Inflammatory macrophage treated with lipopolysaccharide for 4 hours (primary cell): Measurements from ENCODE around the gene GSG1L2.
"Not testable (repeated sequence)": the region's sequence is repeated elsewhere in the genome, so short reads cannot be mapped to it uniquely, and the experiment has no call there.

Experiments used
- DNase-seq: peaks from one replicate; pipeline ENCODE4 v3.0.0-alpha.2; 2020

The GSG1L2 gene

GRCh38 chr17:9788601-9789000 lies 33.3 kb downstream of the GSG1L2 start:
- no peak for DNase-seq

GRCh38 chr17:9784544-9784943 lies 37.3 kb downstream of the GSG1L2 start:
- no peak for DNase-seq

GRCh38 chr17:9783465-9783864 lies 38.4 kb downstream of the GSG1L2 start:
- DNase-seq = not testable (repeated sequence)

- no peak for DNase-seq
Observed at GRCh38 chr17:9783050-9783449, 38.8 kb downstream of the GSG1L2 start.

- DNase-seq = no peak
Observed at GRCh38 chr17:9780552-9780951, 41.3 kb downstream of the GSG1L2 start.

DNA sequence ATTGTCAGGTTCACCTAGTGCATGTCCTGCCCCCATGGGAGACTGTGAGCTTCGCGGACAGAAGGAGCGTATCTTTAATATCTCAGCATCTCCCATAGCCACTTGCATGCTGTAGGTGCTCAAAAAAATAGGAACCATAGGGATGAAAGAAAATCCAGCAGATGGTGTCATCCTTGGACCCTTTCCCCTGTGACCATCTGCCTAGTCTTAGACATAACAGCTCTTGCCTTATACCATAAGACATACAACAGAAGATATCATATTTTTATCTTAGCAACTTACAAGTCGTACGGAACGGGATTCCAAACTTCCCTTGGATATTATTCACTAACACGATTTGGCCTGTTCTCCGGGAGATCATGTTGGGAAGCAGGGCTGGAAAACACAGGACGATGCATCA lies 45.0 kb downstream of the GSG1L2 start:
- DNase-seq = no peak

DNA sequence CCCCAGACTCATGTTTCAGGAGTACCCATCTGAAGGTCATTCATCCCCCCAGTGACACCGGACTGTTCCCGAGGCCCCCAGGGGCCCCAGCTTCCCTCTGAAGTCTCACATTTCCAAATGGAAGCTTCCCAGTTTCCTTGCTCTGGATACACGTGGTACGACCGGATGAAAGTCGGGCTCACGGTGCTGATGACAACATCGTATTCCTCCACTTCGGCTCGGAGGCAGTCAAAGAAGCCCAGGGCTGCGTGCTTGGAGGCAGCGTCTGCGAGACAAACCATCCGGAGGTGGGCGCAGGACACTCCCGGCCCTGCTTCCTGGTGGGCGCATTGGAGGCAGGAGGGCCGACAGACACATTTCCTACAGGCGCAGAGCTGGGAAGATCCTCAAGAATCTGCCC lies 49.2 kb downstream of the GSG1L2 start:
- DNase-seq = no peak

DNA sequence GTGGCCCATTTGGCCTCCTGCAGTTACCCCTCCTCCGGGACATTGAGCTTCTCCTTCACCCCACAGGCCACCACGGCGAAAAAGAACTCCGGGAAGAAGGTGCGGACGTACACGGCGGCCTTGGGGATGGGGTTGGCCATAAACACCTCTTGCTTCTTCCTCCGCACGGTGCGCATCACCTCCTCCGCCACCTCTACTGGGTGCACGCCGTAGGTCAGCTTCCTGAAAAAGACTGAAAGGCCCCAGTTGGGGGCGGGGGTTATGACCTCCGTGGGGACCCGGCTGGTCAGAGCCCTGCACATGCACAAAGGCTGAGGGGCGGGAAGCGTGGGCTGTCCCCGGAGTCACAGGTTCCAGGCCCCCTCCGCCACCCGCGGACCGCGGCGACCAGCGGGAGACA lies 50.4 kb downstream of the GSG1L2 start:
- no peak for DNase-seq

GRCh38 chr17:9769036-9769695 lies 52.7 kb downstream of the GSG1L2 start:
- DNase-seq = no peak

DNA sequence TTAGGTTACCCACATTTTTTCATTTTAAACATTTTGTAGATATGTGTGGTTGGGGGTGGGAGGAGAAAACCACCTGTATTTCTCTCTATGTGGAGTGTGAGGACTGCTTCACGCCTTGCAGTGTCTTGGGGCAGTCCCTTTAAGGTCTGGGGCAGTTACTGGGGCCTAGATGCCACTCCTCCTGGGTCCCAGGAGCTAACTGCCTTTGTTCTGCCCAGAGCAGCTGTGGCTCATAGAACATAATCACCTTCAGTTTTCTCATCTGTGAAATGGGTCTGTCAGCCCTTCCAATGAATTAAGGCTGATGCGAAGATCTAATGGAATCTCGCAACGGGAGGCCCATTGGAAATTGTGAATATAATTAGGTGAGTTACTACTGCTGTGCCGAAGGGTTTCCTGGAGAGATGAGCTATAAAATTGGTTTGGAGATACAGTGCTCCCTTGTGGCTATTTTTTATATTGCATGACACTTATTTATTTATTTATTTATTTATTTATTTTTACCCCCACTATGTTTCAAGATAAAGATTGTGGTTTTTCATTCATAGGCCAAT lies 53.4 kb downstream of the GSG1L2 start:
- DNase-seq = peak; percentile 11

DNA sequence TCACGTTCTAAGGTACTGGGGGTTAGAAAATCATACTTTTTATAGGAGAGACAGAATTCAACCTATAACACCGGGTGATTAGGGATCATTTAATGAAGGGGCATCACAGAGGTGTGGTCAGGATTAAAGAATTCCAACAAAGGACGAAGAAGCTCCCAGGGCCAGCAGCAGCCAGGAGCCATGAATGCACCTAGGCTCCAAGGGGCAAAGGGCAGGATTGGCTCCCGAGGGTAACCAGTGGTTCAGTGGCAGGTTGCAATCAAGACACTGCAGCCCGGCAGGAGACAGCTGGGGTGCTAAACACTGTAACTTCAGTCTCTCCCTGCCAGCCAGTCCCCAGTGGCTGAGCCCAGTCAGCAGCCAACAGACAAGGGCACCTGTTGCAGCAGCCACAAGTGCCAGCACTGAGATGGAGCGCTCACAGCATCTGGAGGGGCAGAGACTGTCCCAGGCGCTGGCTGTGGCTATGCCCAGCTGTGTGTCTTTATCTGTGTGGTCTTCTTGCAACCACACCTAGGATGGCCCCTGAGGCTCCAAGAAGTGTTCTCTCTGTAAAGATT lies 54.4 kb downstream of the GSG1L2 start:
- DNase-seq = no peak

GRCh38 chr17:9766970-9767369 lies 54.9 kb downstream of the GSG1L2 start:
- DNase-seq = no peak

DNA sequence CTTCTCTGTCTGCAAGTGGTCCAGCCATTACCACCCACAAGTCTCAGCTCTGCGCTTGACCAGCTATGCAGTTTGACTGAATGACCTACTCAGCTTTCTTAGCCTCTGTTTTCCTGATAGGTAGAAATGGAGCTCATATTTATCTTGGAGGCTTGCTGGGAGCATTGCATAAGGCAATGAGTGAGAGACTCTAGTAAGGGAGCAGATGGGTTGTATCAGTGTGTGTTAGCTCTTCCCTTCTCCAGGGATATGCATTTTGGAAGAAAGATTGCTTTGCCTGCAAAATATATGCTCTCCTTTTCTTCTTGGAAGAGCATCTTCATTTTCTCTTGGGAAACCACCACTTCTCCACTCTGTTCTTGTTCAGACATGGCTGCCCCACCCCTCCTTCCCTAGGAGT lies 56.6 kb downstream of the GSG1L2 start:
- no peak for DNase-seq

GRCh38 chr17:9763643-9764042 lies 58.2 kb downstream of the GSG1L2 start:
- peak; percentile 5 for DNase-seq

DNA sequence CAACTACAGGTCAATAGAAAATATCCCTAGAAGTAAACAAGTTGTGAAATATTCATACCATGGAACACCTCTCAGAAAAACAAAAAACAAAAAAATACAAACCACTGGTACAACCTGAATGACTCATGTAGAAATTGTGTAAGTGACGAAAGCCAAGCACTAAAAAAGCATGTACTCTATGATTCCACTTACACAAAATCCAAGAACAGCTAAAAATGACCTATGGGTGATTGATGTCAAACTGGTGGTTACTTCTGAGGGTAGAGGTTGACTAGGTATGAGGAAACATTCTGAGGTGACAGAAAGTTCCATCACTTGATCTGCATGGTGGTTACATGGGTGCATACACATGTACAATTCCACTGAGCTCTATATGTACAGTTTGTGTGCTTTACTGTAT lies 61.6 kb downstream of the GSG1L2 start:
- DNase-seq = no peak

GRCh38 chr17:9755083-9755482 lies 66.8 kb downstream of the GSG1L2 start:
- no peak for DNase-seq
